GM19463 (cell line): Measurements from ENCODE around the gene SEPSECS.
"Not testable (repeated sequence)": the region's sequence is repeated elsewhere in the genome, so short reads cannot be mapped to it uniquely, and the experiment has no call there.

Source experiments
- ATAC-seq: cut with Tn5 transposase; IDR thresholded peaks from one replicate; pipeline ENCODE4 v1.9.1; 2021; ENCODE audit warnings: mild to moderate bottlenecking, moderate library complexity; ENCODE audit not compliant: unreplicated experiment

The SEPSECS gene

DNA sequence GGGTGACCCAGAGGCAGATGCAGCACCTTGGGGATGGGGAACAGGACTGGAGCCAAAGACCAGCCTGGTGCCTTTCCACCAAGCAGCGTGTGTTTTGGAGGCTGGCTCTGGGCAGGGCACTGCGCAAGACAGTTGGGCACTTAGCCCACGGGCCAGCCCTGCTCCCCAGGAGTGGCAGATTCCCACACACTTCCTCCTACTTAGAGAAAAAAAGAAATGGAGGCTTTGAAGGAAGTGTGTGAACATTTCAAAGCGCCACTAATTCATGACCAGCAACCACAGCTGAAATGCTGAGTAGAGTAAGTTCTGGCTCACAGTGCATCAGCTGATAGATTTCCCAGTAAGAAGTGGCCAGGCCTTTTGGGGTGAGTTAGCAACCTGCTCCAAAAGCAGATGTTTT is 74.6 kb downstream of the SEPSECS start:
- ATAC-seq: no peak

DNA sequence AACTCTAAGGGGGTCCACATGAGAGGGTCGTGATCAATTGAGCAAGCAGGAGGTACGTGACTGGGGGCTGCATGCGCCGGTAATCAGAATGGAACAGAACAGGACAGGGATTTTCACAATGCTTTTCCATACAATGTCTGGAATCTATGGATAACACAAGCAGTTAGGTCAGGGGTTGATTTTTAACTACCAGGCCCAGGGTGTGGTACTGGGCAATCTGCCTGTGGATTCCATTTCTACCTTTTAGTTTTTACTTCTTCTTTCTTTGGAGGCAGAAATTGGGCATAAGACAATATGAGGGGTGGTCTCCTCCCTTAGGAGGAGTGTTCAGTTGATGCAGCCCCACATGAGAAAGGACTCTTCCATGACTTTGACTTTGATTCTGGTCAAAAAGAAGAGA is 76.8 kb downstream of the SEPSECS start:
- not testable (repeated sequence) for ATAC-seq

- ATAC-seq: no peak
Measured at GRCh38 chr4:25081866-25082471, 78.3 kb downstream of the SEPSECS start.

GRCh38 chr4:25080571-25080970 is 79.7 kb downstream of the SEPSECS start:
- no peak for ATAC-seq

GRCh38 chr4:25078523-25078922 is 81.7 kb downstream of the SEPSECS start:
- ATAC-seq: no peak

- no peak for ATAC-seq
Measured at GRCh38 chr4:25076625-25077398, 83.4 kb downstream of the SEPSECS start.

DNA sequence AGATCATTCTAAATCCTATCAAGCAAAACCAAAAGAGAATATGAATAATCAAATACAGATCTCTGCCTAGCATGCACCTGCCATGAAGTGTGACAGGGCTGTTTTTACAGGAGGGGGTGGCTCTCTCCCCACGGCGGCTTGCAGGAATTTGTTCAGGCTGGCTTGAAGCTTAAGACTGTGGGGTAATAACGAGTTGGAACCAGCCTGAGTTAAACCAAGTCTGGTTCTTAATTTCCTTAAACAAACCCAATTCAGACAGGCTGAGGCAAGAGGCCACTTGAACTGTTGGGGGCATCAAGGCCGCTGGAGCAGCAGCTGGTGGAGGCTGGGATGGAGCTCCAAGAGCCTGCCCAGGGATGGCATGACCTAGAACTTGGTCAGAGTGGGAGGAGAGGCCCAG is 84.4 kb downstream of the SEPSECS start:
- ATAC-seq: no peak

- ATAC-seq: no peak
Measured at GRCh38 chr4:25075129-25075528, 85.1 kb downstream of the SEPSECS start.

GRCh38 chr4:25070545-25070944 is 89.7 kb downstream of the SEPSECS start:
- ATAC-seq: no peak
